Measurements from ENCODE around the gene ZBTB48.

ZBTB48 gene

GRCh38 chr1:6538956-6539355 is 40.8 kb upstream of the ZBTB48 start:
- TF ChIP-seq EZH2 (optimal IDR thresholded peaks at IDR 0.05; ENCODE audit: low read depth, low read length) (no peak), EZH2phosphoT487 (IDR thresholded peaks at IDR 0.05; ENCODE audit: low read length) (no peak), CTCF (IDR thresholded peaks at IDR 0.05; ENCODE audit: low read length) (no peak)
- Histone ChIP-seq H3F3A (ENCODE audit: insufficient read depth, low read length) (no peaks in the 10 kb centered on the region), H3K9me2 (replicated peaks; ENCODE audit: insufficient read depth, low read length) (no peaks in the 10 kb centered on the region), H3K4me3 (ENCODE audit: low read length) (no peak overlapping the region), H3K4me1 (ENCODE audit: low read length) (no peaks in the 10 kb centered on the region), H2AFZ (ENCODE audit: low read length) (no peak overlapping the region), H3K36me3 (replicated peaks; ENCODE audit: insufficient read depth, low read length) (no peaks in the 10 kb centered on the region), H3K79me2 (ENCODE audit: low read length) (no peaks in the 10 kb centered on the region), H3K27ac (ENCODE audit: low read length) (no peak overlapping the region), H3K4me2 (ENCODE audit: low read depth, low read length) (no peak overlapping the region), H3K27me3 (replicated peaks; ENCODE audit: insufficient read depth, low read length) (no peaks in the 10 kb centered on the region), H3K9ac (ENCODE audit: low read length) (no peak overlapping the region), H4K20me1 (ENCODE audit: insufficient read depth, low read length) (no peaks in the 10 kb centered on the region), H3K9me3 (replicated peaks; ENCODE audit: insufficient read depth, low read length) (no peaks in the 10 kb centered on the region)
- no peak for DNase-seq

- H3K36me3 ChIP-seq (replicated peaks; ENCODE audit: insufficient read depth, low read length): peaks cover 7% of the 10 kb centered on the region
Observed at GRCh38 chr1:6544831-6545230, 35.0 kb upstream of the ZBTB48 start.

GRCh38 chr1:6545276-6546112 is 34.3 kb upstream of the ZBTB48 start:
- H3K36me3 ChIP-seq (replicated peaks; ENCODE audit: insufficient read depth, low read length): peaks cover 7% of the 10 kb centered on the region
- no peak overlapping the region for H3K4me2 ChIP-seq (ENCODE audit: low read depth, low read length)

More at GRCh38 chr1:6544831-6545230, 35.0 kb upstream of the ZBTB48 start:
- TF ChIP-seq CTCF (IDR thresholded peaks at IDR 0.05; ENCODE audit: low read length): no peak
- TF ChIP-seq EZH2phosphoT487 (IDR thresholded peaks at IDR 0.05; ENCODE audit: low read length): no peak
- TF ChIP-seq EZH2 (optimal IDR thresholded peaks at IDR 0.05; ENCODE audit: low read depth, low read length): no peak
- no peaks in the 10 kb centered on the region for H3K4me1 ChIP-seq (ENCODE audit: low read length)
- H3K4me2 ChIP-seq (ENCODE audit: low read depth, low read length): no peak overlapping the region
- no peak overlapping the region for H3K27ac ChIP-seq (ENCODE audit: low read length)
- H2AFZ ChIP-seq (ENCODE audit: low read length): no peak overlapping the region
- H3F3A ChIP-seq (ENCODE audit: insufficient read depth, low read length): no peaks in the 10 kb centered on the region
- H4K20me1 ChIP-seq (ENCODE audit: insufficient read depth, low read length): no peaks in the 10 kb centered on the region
- no peaks in the 10 kb centered on the region for H3K27me3 ChIP-seq (replicated peaks; ENCODE audit: insufficient read depth, low read length)
- H3K9me2 ChIP-seq (replicated peaks; ENCODE audit: insufficient read depth, low read length): no peaks in the 10 kb centered on the region
- H3K9ac ChIP-seq (ENCODE audit: low read length): no peak overlapping the region
- H3K79me2 ChIP-seq (ENCODE audit: low read length): peaks cover 3% of the 10 kb centered on the region
- no peak overlapping the region for H3K4me3 ChIP-seq (ENCODE audit: low read length)
- no peak for DNase-seq
- no peaks in the 10 kb centered on the region for H3K9me3 ChIP-seq (replicated peaks; ENCODE audit: insufficient read depth, low read length)

More at GRCh38 chr1:6545276-6546112, 34.3 kb upstream of the ZBTB48 start:
- no peak for TF ChIP-seq EZH2 (optimal IDR thresholded peaks at IDR 0.05; ENCODE audit: low read depth, low read length)
- no peak for TF ChIP-seq CTCF (IDR thresholded peaks at IDR 0.05; ENCODE audit: low read length)
- TF ChIP-seq EZH2phosphoT487 (IDR thresholded peaks at IDR 0.05; ENCODE audit: low read length): no peak
- Histone ChIP-seq H3K79me2 (ENCODE audit: low read length) (peaks cover 6% of the 10 kb centered on the region), H3K27me3 (replicated peaks; ENCODE audit: insufficient read depth, low read length) (no peaks in the 10 kb centered on the region), H2AFZ (ENCODE audit: low read length) (no peak overlapping the region), H3K9me2 (replicated peaks; ENCODE audit: insufficient read depth, low read length) (no peaks in the 10 kb centered on the region), H3K4me1 (ENCODE audit: low read length) (no peaks in the 10 kb centered on the region), H3K27ac (ENCODE audit: low read length) (no peak overlapping the region), H3K9ac (ENCODE audit: low read length) (no peak overlapping the region), H4K20me1 (ENCODE audit: insufficient read depth, low read length) (no peaks in the 10 kb centered on the region), H3K4me3 (ENCODE audit: low read length) (no peak overlapping the region), H3F3A (ENCODE audit: insufficient read depth, low read length) (no peaks in the 10 kb centered on the region), H3K9me3 (replicated peaks; ENCODE audit: insufficient read depth, low read length) (no peaks in the 10 kb centered on the region)
- no peak for DNase-seq

Data from MM.1S (cell line).